Measurements from ENCODE around the gene PGAP6. TPM values are rescaled to one million over a fixed set of nuclear protein-coding genes. Genes with fewer than 3 reads are reported as not detected.

PGAP6 gene
- polyA plus RNA-seq, 2 of the 4 experiments (the other 2 are of a cell fraction): 25.9 to 38.1 TPM

DNA sequence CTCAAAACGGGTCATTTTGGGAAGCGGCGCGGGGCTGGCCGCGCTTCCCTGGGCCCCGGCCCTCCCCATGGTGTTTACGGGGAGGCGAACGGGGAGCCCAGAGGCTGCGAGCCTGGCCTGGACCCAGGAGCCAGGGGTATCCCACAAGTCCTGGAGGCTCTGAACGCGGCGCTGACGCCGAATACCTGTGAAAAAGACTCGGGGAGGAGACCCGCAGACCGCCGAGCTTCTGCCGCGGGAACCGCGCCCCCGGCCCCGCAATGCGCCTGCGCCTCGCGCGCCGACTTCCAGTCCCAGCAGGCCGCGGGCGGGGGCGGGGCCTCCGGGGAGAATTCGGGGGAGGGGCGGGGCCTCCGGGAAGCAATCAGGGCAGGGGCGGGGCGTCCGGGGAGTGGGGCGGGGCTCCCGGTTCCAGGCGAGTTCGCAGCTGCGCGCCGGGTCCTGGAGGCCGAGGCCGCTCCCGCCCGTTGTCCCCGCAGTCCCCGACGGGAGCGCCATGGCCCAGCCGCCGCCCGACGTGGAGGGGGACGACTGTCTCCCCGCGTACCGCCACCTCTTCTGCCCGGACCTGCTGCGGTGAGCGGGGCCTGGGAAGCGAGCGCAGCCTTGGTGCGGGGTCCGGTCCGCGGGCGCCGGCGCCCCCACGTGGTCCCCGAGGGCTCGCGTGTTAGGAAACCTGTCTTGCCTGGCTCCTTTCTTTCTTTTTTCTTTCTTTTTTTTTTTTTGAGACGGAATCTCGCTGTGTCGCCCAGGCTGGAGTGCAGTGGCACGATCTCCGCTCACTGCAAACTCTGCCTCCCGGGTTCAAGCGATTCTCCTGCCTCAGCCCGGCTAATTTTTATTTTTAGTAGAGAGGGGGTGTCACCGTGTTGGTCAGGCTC lies 19.9 kb upstream of the PGAP6 start, which contains the start of gene DECR2 (continued):
- TF ChIP-seq RNF2 (IDR thresholded peaks at IDR 0.05; ENCODE audit: borderline replicate concordance, low read depth) (0 out of 2 replicates have a peak, but pooled peaks have one; percentile 36), HEYL (CRISPR knock-in tag; IDR thresholded peaks at IDR 0.05) (no peak), MYC (IDR thresholded peaks at IDR 0.05; ENCODE audit: borderline replicate concordance, low read length) (peak; percentile 78; the same call in 1 of the 2 replicates), BCL3 (IDR thresholded peaks at IDR 0.05) (peak; percentile 58; the same call in 2 of the 3 replicates), POLR2AphosphoS2 (conservative IDR thresholded peaks at IDR 0.05; ENCODE audit: low read length) (peak; percentile 60; the same call in 1 of the 2 replicates)

- Histone ChIP-seq H3K4me1 (peaks cover 45% of the 10 kb centered on the region), H3K4me2 (peak overlapping the region; percentile 84), H3K4me3 (peak overlapping the region; percentile 64; the same call in 2 of the 3 replicates), H3K27ac (peak overlapping the region; percentile 81 to 88; a peak in 4 of 6 replicates), H3K9me3 (no peaks in the 10 kb centered on the region)
- DNase-seq (ENCODE audit: low read depth in 1 of 2, low spot score in 1 of 2) (peak in 1 of 2 experiments; percentile 28), FAIRE-seq (no peak), ATAC-seq (no peak)
- 51% methylated on average over 5 of the region's 10 CpGs for WGBS (ENCODE audit: missing lambda C conversion rate)
- ChIA-PET CTCF (interaction anchor here (1.2 to 2.3 kb wide), 3 partner anchors 8 to 126 kb away, joined by 3 to 14 read pairs (median 11); partner anchors contain the start of gene RAB11FIP3), POLR2A (interaction anchor here (0.6 to 1.3 kb wide), 2 partner anchors 13 to 184 kb away, joined by 5 to 9 read pairs; no protein-coding TSS in a partner anchor)
- TF ChIP-seq ZSCAN20 (CRISPR knock-in tag; IDR thresholded peaks at IDR 0.05): no peak
- no peak for TF ChIP-seq TFCP2L1 (CRISPR knock-in tag; IDR thresholded peaks at IDR 0.05)
- no peak for TF ChIP-seq CHD2 (IDR thresholded peaks at IDR 0.05; ENCODE audit: low read length, partially characterized antibody)
- TF ChIP-seq, protein P1, sequence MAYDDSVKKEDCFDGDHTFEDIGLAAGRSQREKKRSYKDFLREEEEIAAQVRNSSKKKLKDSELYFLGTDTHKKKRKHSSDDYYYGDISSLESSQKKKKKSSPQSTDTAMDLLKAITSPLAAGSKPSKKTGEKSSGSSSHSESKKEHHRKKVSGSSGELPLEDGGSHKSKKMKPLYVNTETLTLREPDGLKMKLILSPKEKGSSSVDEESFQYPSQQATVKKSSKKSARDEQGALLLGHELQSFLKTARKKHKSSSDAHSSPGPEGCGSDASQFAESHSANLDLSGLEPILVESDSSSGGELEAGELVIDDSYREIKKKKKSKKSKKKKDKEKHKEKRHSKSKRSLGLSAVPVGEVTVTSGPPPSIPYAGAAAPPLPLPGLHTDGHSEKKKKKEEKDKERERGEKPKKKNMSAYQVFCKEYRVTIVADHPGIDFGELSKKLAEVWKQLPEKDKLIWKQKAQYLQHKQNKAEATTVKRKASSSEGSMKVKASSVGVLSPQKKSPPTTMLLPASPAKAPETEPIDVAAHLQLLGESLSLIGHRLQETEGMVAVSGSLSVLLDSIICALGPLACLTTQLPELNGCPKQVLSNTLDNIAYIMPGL (CRISPR knock-in tag; IDR thresholded peaks at IDR 0.05; ENCODE audit: borderline replicate concordance): no peak
- TF ChIP-seq RNF2 (IDR thresholded peaks at IDR 0.05; ENCODE audit: borderline replicate concordance, low read depth): no peak
- no peak for TF ChIP-seq HOXB5 (CRISPR knock-in tag; IDR thresholded peaks at IDR 0.05)
- TF ChIP-seq, protein P2, sequence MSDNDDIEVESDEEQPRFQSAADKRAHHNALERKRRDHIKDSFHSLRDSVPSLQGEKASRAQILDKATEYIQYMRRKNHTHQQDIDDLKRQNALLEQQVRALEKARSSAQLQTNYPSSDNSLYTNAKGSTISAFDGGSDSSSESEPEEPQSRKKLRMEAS (IDR thresholded peaks at IDR 0.05): no peak
- TF ChIP-seq EP300 (IDR thresholded peaks at IDR 0.05): no peak
- TF ChIP-seq GATA3 (IDR thresholded peaks at IDR 0.05; ENCODE audit: borderline replicate concordance): no peak
- TF ChIP-seq FOSB (CRISPR knock-in tag; IDR thresholded peaks at IDR 0.05): no peak
- TF ChIP-seq SREBF2 (IDR thresholded peaks at IDR 0.05): no peak
- TF ChIP-seq RARB (CRISPR knock-in tag; IDR thresholded peaks at IDR 0.05): no peak
- no peak for TF ChIP-seq HEYL (CRISPR knock-in tag; IDR thresholded peaks at IDR 0.05)
- TF ChIP-seq ZC3H11A (IDR thresholded peaks at IDR 0.05): no peak
- no peak for TF ChIP-seq POLR2A (IDR thresholded peaks at IDR 0.05; ENCODE audit: low read length)
- no peak for TF ChIP-seq NFE2L2 (conservative IDR thresholded peaks at IDR 0.05; ENCODE audit: low read length)
These were observed 18.3 kb upstream of the PGAP6 start for GRCh38 chr16:400061-400591.
